IPS-18c (cell line): ENCODE measurements around the gene RRP36.
A peak's percentile ranks its signal among the peaks of the same experiment; 100 is the strongest.

Source experiments
- H3K4me3 ChIP-seq: 2 replicates; pipeline ENCODE4 v1.7.0; 2013; ENCODE audit warnings: low read depth, mild to moderate bottlenecking, low read length, moderate library complexity; ENCODE audit not compliant: insufficient read depth
- H3K9me3 ChIP-seq: one replicate; pipeline ENCODE4 v1.6.1; 2013; ENCODE audit warnings: mild to moderate bottlenecking, low read length, moderate library complexity; ENCODE audit not compliant: control insufficient read depth, insufficient read depth

RRP36 gene

GRCh38 chr6:43021270-43022047, at the start of gene RRP36:
Gene RRP36, plus strand, starts transcription at chr6:43021623. Its CDS starts 32 bp downstream, at chr6:43021655.
- H3K9me3 ChIP-seq: no peaks in the 10 kb centered on the region
- peak within 1 kb of the TSS; percentile 99 for H3K4me3 ChIP-seq

DNA sequence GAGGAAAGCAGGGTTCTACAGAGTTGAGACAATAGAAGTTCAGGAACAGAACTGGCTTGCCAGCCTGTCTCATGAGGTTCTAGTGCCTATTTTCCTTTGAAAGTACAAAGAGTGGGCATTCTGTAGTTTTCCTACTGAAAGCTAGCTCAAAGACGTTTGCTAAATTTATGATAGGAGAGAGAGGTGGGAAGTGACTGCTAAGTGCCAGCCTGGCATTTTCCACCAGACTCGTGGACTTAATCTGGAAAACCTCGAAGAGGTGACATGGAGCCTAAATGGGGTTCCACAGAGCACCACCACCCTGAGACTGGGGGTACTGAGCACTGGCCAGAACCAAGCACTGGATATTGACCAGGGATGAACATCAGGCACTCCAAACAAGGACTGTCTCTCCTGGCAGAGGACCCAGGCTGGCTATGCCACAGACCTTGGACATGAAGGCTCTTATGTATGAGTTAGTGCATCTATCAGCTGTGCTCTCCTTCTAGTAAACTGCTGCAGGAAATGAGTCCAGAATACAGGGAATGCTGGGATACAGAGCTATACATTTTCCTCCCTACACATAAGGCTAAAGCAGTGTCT, 49.6 kb upstream of the RRP36 start:
- no peaks in the 10 kb centered on the region for H3K9me3 ChIP-seq
- no peak overlapping the region for H3K4me3 ChIP-seq

DNA sequence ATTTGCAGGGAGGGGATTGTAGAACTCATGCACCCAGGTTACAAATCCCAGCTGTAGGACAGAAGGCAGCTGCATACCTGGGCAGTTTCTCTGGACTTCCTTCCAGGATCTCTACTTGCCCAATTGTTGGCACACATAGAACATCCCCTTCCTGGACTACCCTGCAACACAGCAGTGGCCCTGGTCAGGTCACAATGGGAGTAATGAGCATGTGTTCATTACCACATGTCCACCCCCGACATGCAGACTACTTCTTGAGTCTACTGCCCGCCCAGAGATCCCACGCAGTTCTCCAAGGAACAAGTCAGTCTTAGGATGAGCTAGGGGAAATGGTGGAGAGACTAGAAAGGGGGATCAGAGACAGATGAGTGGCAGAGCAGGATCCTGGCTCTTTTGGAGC, 47.5 kb upstream of the RRP36 start:
- no peak overlapping the region for H3K4me3 ChIP-seq
- H3K9me3 ChIP-seq: no peaks in the 10 kb centered on the region

- Histone ChIP-seq H3K4me3 (no peak overlapping the region), H3K9me3 (no peaks in the 10 kb centered on the region)
Observed at GRCh38 chr6:42974919-42975505, 46.4 kb upstream of the RRP36 start.

GRCh38 chr6:42978487-42978838, 43.0 kb upstream of the RRP36 start:
- Histone ChIP-seq H3K4me3 (peak overlapping the region; percentile 82), H3K9me3 (no peaks in the 10 kb centered on the region)

DNA sequence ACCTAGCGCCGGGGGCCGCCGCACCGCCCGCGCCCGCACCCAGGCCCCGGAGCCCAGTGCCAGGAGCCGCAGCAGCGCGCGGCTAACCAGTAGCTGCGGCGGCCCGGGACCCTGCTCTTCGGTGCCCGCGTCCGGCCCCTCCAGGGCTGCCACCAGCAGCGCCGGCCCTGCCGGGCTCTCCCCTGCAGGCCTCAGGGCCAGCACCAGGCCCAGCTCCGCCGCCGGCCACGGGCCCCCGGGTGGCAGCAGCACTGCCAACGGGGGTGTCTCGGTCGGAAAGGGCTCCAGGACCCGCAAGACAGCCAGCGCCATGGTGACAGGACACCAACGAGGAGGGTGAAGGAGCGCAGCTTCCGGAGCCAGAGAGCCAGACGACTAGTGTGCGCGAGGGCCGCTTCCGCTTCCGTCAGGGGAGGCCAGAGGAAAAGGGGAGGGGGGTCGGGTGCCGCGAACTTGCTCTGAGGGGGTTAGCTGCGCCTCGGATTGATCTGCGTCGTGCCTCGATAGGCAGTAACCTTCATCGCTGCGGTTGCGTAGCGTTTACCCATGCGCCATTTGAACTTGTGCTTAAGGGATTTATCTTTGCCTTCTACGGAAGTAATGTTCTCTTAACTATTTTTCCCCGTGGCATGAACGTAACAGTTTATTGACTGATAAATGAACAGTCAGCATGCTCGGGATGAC, 42.4 kb upstream of the RRP36 start, which contains the start of gene PEX6:
PEX6 (minus strand) TSS at position 343 of the 684 bp plus-strand sequence; CDS start at position 312, 31 bp downstream.
- Histone ChIP-seq H3K9me3 (no peaks in the 10 kb centered on the region), H3K4me3 (peak within 1 kb of the TSS; percentile 82)

- H3K4me3 ChIP-seq: peak overlapping the region; percentile 82; the same call in 1 of the 2 replicates
- H3K9me3 ChIP-seq: no peaks in the 10 kb centered on the region
Observed at GRCh38 chr6:42979523-42980177, 41.8 kb upstream of the RRP36 start.

GRCh38 chr6:42981836-42982235, 39.6 kb upstream of the RRP36 start:
- Histone ChIP-seq H3K9me3 (no peaks in the 10 kb centered on the region), H3K4me3 (no peak overlapping the region)

DNA sequence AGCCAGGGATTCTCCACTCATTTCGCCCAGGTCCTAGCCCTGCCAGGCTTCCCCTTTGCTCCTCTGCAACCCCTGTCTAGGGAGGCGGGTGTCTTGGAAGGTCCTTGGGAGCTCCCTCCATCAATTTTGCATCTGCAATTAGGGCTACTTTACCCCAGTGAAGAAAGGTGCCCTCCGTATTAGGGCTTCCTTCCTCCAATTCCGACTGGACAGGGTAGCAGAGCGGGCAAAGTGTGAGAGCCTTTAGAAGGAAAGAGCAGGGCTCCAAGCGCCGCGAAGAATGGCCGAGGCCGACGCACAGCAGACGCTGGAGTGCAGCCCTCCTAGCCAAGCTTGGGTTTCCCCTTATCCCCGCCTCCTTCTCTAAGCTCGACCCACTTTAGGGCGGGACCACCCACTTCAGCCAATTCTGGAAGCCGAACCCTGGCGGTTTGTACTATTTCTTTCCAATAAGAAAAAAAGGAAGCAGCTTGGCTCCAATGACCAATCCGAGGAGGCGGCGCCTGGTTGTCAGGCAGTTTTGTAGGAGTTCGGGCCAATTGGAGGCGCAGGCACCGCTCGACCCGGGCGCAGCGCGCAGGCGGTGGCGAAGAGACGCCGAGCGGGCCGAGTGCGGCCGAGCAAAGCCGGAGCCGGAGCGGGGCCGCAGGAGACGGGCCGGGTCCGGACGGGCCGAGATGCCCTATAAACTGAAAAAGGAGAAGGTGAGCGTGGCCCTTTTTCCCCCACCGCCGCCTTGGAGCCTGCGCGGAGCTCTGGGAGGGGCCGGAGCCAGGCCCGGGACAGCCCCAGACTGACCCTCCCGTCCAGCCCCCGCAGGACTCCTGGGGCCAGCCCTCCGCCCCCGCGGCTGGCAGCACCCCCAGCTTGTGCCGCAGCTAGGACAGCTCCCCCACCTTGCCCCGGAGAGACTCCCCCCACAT, 37.2 kb upstream of the RRP36 start, which contains the start of gene PPP2R5D:
PPP2R5D (plus strand) TSS at position 570 of the 923 bp plus-strand sequence; CDS start at position 678, 108 bp downstream.
- H3K9me3 ChIP-seq: no peaks in the 10 kb centered on the region
- peak within 1 kb of the TSS; percentile 93 for H3K4me3 ChIP-seq

- Histone ChIP-seq H3K9me3 (no peaks in the 10 kb centered on the region), H3K4me3 (peak overlapping the region; percentile 93)
Observed at GRCh38 chr6:42984924-42985475, 36.4 kb upstream of the RRP36 start.

- H3K9me3 ChIP-seq: no peaks in the 10 kb centered on the region
- H3K4me3 ChIP-seq: no peak overlapping the region
Observed at GRCh38 chr6:42987533-42988451, 33.6 kb upstream of the RRP36 start.

GRCh38 chr6:42988486-42989020, 32.9 kb upstream of the RRP36 start:
- no peak overlapping the region for H3K4me3 ChIP-seq
- H3K9me3 ChIP-seq: no peaks in the 10 kb centered on the region

GRCh38 chr6:42989923-42990322, 31.5 kb upstream of the RRP36 start:
- Histone ChIP-seq H3K4me3 (no peak overlapping the region), H3K9me3 (no peaks in the 10 kb centered on the region)

- Histone ChIP-seq H3K4me3 (no peak overlapping the region), H3K9me3 (no peaks in the 10 kb centered on the region)
Observed at GRCh38 chr6:42993445-42993844, 28.0 kb upstream of the RRP36 start.

DNA sequence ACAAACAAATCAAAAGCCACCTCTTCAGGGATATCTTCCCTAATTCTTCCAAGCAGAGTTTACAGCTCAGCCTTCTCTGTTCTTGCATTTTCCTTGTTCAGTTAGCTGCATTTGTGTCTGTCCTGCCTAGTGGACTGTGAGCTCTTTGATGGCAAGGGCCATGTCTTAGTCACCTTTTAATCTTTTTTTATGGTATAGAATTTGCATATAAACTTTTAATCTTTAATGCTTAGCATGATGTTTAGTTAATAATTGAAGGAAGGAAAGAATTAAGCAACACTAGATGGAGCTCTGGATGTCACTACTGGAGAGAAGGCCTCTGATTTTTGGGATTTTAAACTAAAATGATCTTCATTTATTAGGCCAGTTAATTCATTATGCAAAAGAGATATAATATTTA, 24.9 kb upstream of the RRP36 start:
- H3K4me3 ChIP-seq: no peak overlapping the region
- no peaks in the 10 kb centered on the region for H3K9me3 ChIP-seq
